Natural killer cell (primary cell): Measurements from ENCODE around the gene SOX6. TPM values are rescaled to one million over a fixed set of nuclear protein-coding genes. Genes with fewer than 3 reads are reported as not detected.
"Not testable (repeated sequence)": the region's sequence is repeated elsewhere in the genome, so short reads cannot be mapped to it uniquely, and the experiment has no call there.

Source experiments
- ATAC-seq, 3 donors: fragments of 150-1000 bp in 2 of 3; fragments of 200-7000 bp in 1 of 3; cut with Tn5 transposase; 1 replicate in 1 of 3; 2 replicates in 2 of 3; pipeline ENCODE4 v1.10.0; 2021; ENCODE audit warnings: mild to moderate bottlenecking in 2 of 3, moderate library complexity in 2 of 3
- DNase-seq, 2 donors: peaks; one replicate each; pipeline versions ENCODE4 v3.0.0 to v3.0.0-alpha.2; 2013 to 2021; ENCODE audit warnings: mixed read lengths in 1 of 2
- H3K27ac ChIP-seq: one replicate; pipeline ENCODE4 v1.5.1; 2013; ENCODE audit warnings: mild to moderate bottlenecking, low read length
- H3K27me3 ChIP-seq: one replicate; pipeline ENCODE4 v1.6.1; 2013; ENCODE audit warnings: low read length; ENCODE audit not compliant: control insufficient read depth, insufficient read depth
- H3K36me3 ChIP-seq: one replicate; pipeline ENCODE4 v1.6.1; 2013; ENCODE audit warnings: low read length; ENCODE audit not compliant: control insufficient read depth, insufficient read depth
- H3K4me1 ChIP-seq: one replicate; pipeline ENCODE4 v1.6.1; 2013; ENCODE audit warnings: low read length; ENCODE audit not compliant: control insufficient read depth, insufficient read depth
- H3K4me3 ChIP-seq: one replicate; pipeline ENCODE4 v1.5.1; 2013; ENCODE audit warnings: low read length
- H3K9me3 ChIP-seq: one replicate; pipeline ENCODE4 v1.6.1; 2013; ENCODE audit warnings: low read length; ENCODE audit not compliant: control insufficient read depth, insufficient read depth
- H3K27ac Mint-ChIP-seq, 2 donors: one replicate each; pipeline ENCODE4 v1.8.0; 2022; ENCODE audit warnings: mild to moderate bottlenecking in 2 of 2, mixed read lengths in 2 of 2, moderate library complexity in 1 of 2
- H3K27me3 Mint-ChIP-seq, 2 donors: one replicate each; pipeline ENCODE4 v1.8.0; 2022; ENCODE audit warnings: low read depth in 2 of 2, mixed read lengths in 2 of 2
- H3K36me3 Mint-ChIP-seq: one replicate; pipeline ENCODE4 v1.8.0; 2022; ENCODE audit warnings: mixed read lengths
- H3K4me1 Mint-ChIP-seq, 2 donors: one replicate each; pipeline ENCODE4 v1.8.0; 2022; ENCODE audit warnings: mixed read lengths in 2 of 2
- H3K4me3 Mint-ChIP-seq: one replicate; pipeline ENCODE4 v1.8.0; 2022; ENCODE audit warnings: mild to moderate bottlenecking, moderate library complexity, mixed read lengths
- H3K9me3 Mint-ChIP-seq, 2 donors: one replicate each; pipeline ENCODE4 v1.8.0; 2022; ENCODE audit warnings: mixed read lengths in 2 of 2
- CTCF ChIP-seq: fragments of 200-600 bp; IDR thresholded peaks from one replicate; pipeline ENCODE4 v1.8.0; 2022; ENCODE audit warnings: antibody characterized with exemption
- WGBS: methylation state at CpG from one replicate; pipeline ENCODE4 v1.1.7; 2013; ENCODE audit warnings: missing lambda C conversion rate; ENCODE audit not compliant: insufficient coverage; 5-methylcytosine and 5-hydroxymethylcytosine counted together
- intact Hi-C: fragments of 100-400 bp; cut with micrococcal nuclease; formaldehyde crosslinking; loops from one replicate; pipeline ENCODE4 v1.14.2; 2022
- total RNA-seq, 4 donors: library from RNA; stranded (reverse); fragments of 120-200 nt in 1 of 4; gene quantifications; one replicate each; pipeline versions ENCODE4 v1.2.3 to v1.2.4, GENCODE V29; 2013 to 2022

Gene SOX6
- total RNA-seq, 3 donors from 2014 or later (not counting 1 experiment from before 2014, with no cell fraction given), result 0.27 TPM; not detected in 2

- DNase-seq, H3K27ac Mint-ChIP-seq, H3K27me3 ChIP-seq, H3K4me1 ChIP-seq, H3K36me3 ChIP-seq, H3K9me3 Mint-ChIP-seq, intact Hi-C loops, H3K4me1 Mint-ChIP-seq, H3K27me3 Mint-ChIP-seq, ATAC-seq, H3K4me3 Mint-ChIP-seq, H3K36me3 Mint-ChIP-seq, H3K27ac ChIP-seq, H3K9me3 ChIP-seq, H3K4me3 ChIP-seq: not testable (repeated sequence)
- 93% methylated on average over 7 of the region's 7 CpGs for WGBS
Measured at GRCh38 chr11:16141614-16142013, 214.7 kb downstream of the SOX6 start.

- H3K27me3 ChIP-seq, H3K4me3 ChIP-seq, H3K27ac ChIP-seq, H3K36me3 Mint-ChIP-seq, H3K27ac Mint-ChIP-seq, intact Hi-C loops, H3K36me3 ChIP-seq, H3K9me3 Mint-ChIP-seq, ATAC-seq, H3K27me3 Mint-ChIP-seq, H3K4me3 Mint-ChIP-seq, H3K4me1 ChIP-seq, DNase-seq, H3K4me1 Mint-ChIP-seq, H3K9me3 ChIP-seq: not testable (repeated sequence)
- 96% methylated on average over 8 of the region's 8 CpGs for WGBS
Measured at GRCh38 chr11:16141162-16141561, 215.2 kb downstream of the SOX6 start.

- Histone ChIP-seq H3K4me1 (no peaks in the 10 kb centered on the region), H3K27ac (no peak overlapping the region), H3K27me3 (no peaks in the 10 kb centered on the region), H3K36me3 (no peaks in the 10 kb centered on the region), H3K4me3 (no peak overlapping the region), H3K9me3 (no peaks in the 10 kb centered on the region)
- ATAC-seq (no peak), DNase-seq (no peak)
- no peaks in the 10 kb centered on the region for H3K4me1 Mint-ChIP-seq
- H3K4me3 Mint-ChIP-seq, result no peak overlapping the region
- H3K27me3 Mint-ChIP-seq, result no peaks in the 10 kb centered on the region
- no peaks in the 10 kb centered on the region for H3K36me3 Mint-ChIP-seq
- 86% methylated on average over 5 of the region's 5 CpGs for WGBS
- no peak overlapping the region for H3K27ac Mint-ChIP-seq
- peaks cover 4 to 6% of the 10 kb centered on the region in 2 donors for H3K9me3 Mint-ChIP-seq
- no peak for TF ChIP-seq CTCF
- intact Hi-C loops, result no loop called here
Measured at GRCh38 chr11:16136792-16137390, 219.5 kb downstream of the SOX6 start.

- Histone ChIP-seq H3K4me3 (no peak overlapping the region), H3K36me3 (no peaks in the 10 kb centered on the region), H3K4me1 (no peaks in the 10 kb centered on the region), H3K27me3 (no peaks in the 10 kb centered on the region), H3K27ac (no peak overlapping the region), H3K9me3 (no peaks in the 10 kb centered on the region)
- H3K27me3 Mint-ChIP-seq, result no peaks in the 10 kb centered on the region
- H3K4me1 Mint-ChIP-seq, result no peaks in the 10 kb centered on the region
- intact Hi-C loops, result no loop called here
- no peak for DNase-seq
- 90% methylated on average over 2 of the region's 3 CpGs for WGBS
- no peaks in the 10 kb centered on the region for H3K36me3 Mint-ChIP-seq
- no peak for ATAC-seq
- TF ChIP-seq CTCF, result no peak
- H3K27ac Mint-ChIP-seq, result no peak overlapping the region
- H3K4me3 Mint-ChIP-seq, result no peak overlapping the region
- H3K9me3 Mint-ChIP-seq, result peaks cover 2 to 7% of the 10 kb centered on the region in 2 donors
Measured at GRCh38 chr11:16133867-16134266, 222.5 kb downstream of the SOX6 start.
